GM12801 (cell line): ENCODE data around the gene SEZ6L.

Experiments used
- CTCF ChIP-seq: IDR thresholded peaks from one replicate; pipeline ENCODE4 v1.5.1; 2011; ENCODE audit warnings: control low read depth; ENCODE audit not compliant: insufficient read length; ENCODE audit errors: extremely low read depth

Gene SEZ6L

GRCh38 chr22:26428515-26429457, 259.5 kb downstream of the SEZ6L start, which contains the start of gene ASPHD2:
TSS of gene ASPHD2 (plus strand) at chr22:26429260. CDS start at chr22:26433616, 4,356 bp downstream.
- no peak for TF ChIP-seq CTCF

GRCh38 chr22:26429458-26430286, 260.4 kb downstream of the SEZ6L start:
- TF ChIP-seq CTCF: no peak

GRCh38 chr22:26430600-26430999, 261.3 kb downstream of the SEZ6L start:
- TF ChIP-seq CTCF: no peak

GRCh38 chr22:26431261-26431995, 262.2 kb downstream of the SEZ6L start:
- no peak for TF ChIP-seq CTCF

- TF ChIP-seq CTCF: no peak
Measured at GRCh38 chr22:26432619-26433311, 263.5 kb downstream of the SEZ6L start.
